Stomach (tissue), 4 donors: ENCODE data around the gene ANKRD52.

Experiments
- EP300 ChIP-seq: sonication (generic); formaldehyde crosslinking; IDR thresholded peaks from one replicate; pipeline ENCODE4 v1.6.1; 2017; ENCODE audit warnings: antibody characterized with exemption
- TF ChIP-seq, protein P1 (sequence below), 7 experiments: fragments of 450-650 bp in 4 of 7; fragments of 200-600 bp in 3 of 7; sonication (generic) in 3 of 7; IDR thresholded peaks; one replicate each; pipeline ENCODE4 v1.5.1; 2016 to 2019; ENCODE audit warnings: antibody characterized with exemption in 7 of 7, control low read depth in 2 of 7, mild to moderate bottlenecking in 1 of 7

DNA sequence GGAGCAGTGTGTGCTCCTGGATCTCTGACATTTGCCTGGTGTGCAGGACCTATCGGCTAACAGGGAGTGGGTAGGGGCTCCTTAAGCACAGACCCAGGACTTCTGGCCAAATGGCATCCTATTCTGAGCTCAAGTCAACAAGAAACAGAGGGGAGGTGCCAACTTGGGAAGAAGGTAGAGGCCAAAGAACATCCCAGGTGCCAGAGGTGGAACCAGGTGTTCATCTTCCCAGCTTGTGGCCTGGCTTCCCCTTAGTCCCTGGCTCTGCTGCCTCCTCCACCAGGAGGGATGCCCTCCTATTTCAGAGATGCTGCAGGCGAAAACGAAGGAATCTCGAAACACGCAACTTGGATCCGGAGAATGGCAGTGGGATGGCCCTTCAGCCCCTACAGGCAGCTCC is 22.1 kb downstream of the ANKRD52 start:
- TF ChIP-seq, protein P1, sequence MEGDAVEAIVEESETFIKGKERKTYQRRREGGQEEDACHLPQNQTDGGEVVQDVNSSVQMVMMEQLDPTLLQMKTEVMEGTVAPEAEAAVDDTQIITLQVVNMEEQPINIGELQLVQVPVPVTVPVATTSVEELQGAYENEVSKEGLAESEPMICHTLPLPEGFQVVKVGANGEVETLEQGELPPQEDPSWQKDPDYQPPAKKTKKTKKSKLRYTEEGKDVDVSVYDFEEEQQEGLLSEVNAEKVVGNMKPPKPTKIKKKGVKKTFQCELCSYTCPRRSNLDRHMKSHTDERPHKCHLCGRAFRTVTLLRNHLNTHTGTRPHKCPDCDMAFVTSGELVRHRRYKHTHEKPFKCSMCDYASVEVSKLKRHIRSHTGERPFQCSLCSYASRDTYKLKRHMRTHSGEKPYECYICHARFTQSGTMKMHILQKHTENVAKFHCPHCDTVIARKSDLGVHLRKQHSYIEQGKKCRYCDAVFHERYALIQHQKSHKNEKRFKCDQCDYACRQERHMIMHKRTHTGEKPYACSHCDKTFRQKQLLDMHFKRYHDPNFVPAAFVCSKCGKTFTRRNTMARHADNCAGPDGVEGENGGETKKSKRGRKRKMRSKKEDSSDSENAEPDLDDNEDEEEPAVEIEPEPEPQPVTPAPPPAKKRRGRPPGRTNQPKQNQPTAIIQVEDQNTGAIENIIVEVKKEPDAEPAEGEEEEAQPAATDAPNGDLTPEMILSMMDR (IDR thresholded peaks at IDR 0.05), result no peak
- TF ChIP-seq EP300, result no peak
